Heart left ventricle (tissue), 16 donors: Measurements from ENCODE around the gene LRMDA. TPM values are rescaled to one million over a fixed set of nuclear protein-coding genes. Genes with fewer than 3 reads are reported as not detected.
A peak's percentile ranks its signal among the peaks of the same experiment; 100 is the strongest.

ENCODE experiments used
- ATAC-seq, 4 donors: fragments of 200-7000 bp; cut with Tn5 transposase; one replicate each; pipeline ENCODE4 v1.9.1; 2020 to 2022; ENCODE audit warnings: moderate library complexity in 4 of 4, mild to moderate bottlenecking in 3 of 4, moderate number of reproducible peaks in 1 of 4
- DNase-seq, 5 donors: peaks; one replicate each; pipeline ENCODE4 v3.0.0-alpha.2; 2020
- H3K27ac ChIP-seq, 12 donors: fragments of 200-600 bp; sonication (generic) in 4 of 12; one replicate each; pipeline versions ENCODE4 v1.5.0 to v1.8.0; 2016 to 2022; ENCODE audit warnings: mild to moderate bottlenecking in 2 of 12
- H3K27me3 ChIP-seq, 9 donors: fragments of 200-600 bp; sonication (generic) in 2 of 9; one replicate each; pipeline versions ENCODE4 v1.5.1 to v1.8.0; 2016 to 2022; ENCODE audit warnings: mild to moderate bottlenecking in 3 of 9
- H3K36me3 ChIP-seq, 9 donors: fragments of 200-600 bp; sonication (generic) in 2 of 9; one replicate each; pipeline versions ENCODE4 v1.5.0 to v1.8.0; 2018 to 2022; ENCODE audit warnings: mild to moderate bottlenecking in 2 of 9
- H3K4me1 ChIP-seq, 12 donors: fragments of 200-600 bp; sonication (generic) in 4 of 12; one replicate each; pipeline versions ENCODE4 v1.5.0 to v1.8.0; 2016 to 2022; ENCODE audit warnings: mild to moderate bottlenecking in 3 of 12
- H3K4me3 ChIP-seq, 12 donors: fragments of 200-600 bp; sonication (generic) in 4 of 12; one replicate each; pipeline versions ENCODE4 v1.5.0 to v1.8.0; 2017 to 2022; ENCODE audit warnings: mild to moderate bottlenecking in 9 of 12, moderate library complexity in 4 of 12
- H3K9me3 ChIP-seq, 12 donors: fragments of 200-600 bp; sonication (generic) in 4 of 12; one replicate each; pipeline versions ENCODE4 v1.5.0 to v1.8.0; 2016 to 2022; ENCODE audit warnings: mild to moderate bottlenecking in 1 of 12
- CTCF ChIP-seq, 12 donors: fragments of 200-600 bp; sonication (generic) in 4 of 12; IDR thresholded peaks; one replicate each; pipeline versions ENCODE4 v1.5.0 to v1.8.0; 2018 to 2022; ENCODE audit warnings: antibody characterized with exemption in 12 of 12, mild to moderate bottlenecking in 5 of 12
- POLR2A ChIP-seq, 2 donors: fragments of 450-650 bp; IDR thresholded peaks; one replicate each; pipeline ENCODE4 v1.6.1; 2017; ENCODE audit warnings: antibody characterized with exemption in 2 of 2, mild to moderate bottlenecking in 2 of 2, moderate library complexity in 2 of 2
- WGBS, 4 donors: extraction: QIAGEN DNeasy Blood & Tissue Kit in 2 of 4; methylation state at CpG; one replicate each; pipeline versions ENCODE4 v1.1.5 to v1.1.7; 2013 to 2018; 5-methylcytosine and 5-hydroxymethylcytosine counted together
- intact Hi-C, 10 donors: fragments of 100-400 bp; cut with DNase I; formaldehyde crosslinking; loops; one replicate each; pipeline versions ENCODE4 v1.11.1 to v1.14.2; 2022
- polyA plus RNA-seq, 2 donors: library from polyadenylated mRNA; stranded (reverse); fragments of 200-250 nt; gene quantifications; one replicate each; pipeline ENCODE4 v1.2.3, GENCODE V29; 2013
- total RNA-seq, 9 donors: library from RNA; depleted of rRNA in 2 of 9; stranded (reverse); fragments of >200 nt in 2 of 9; fragmentation: NEBNext Ultra II Directional in 3 of 9; extraction: Animal tissue kit (Norgen Biotek cat#: 25700) in 3 of 9; gene quantifications; one replicate each; pipeline versions ENCODE4 v1.1.0 to v1.2.4, GENCODE V29; 2016 to 2023
- donor health status: ischemic (EF 13 %, LVEDD 7.1; RV severe dilation, severe dysfunction).
- donor health status: healthy with polysubstance abuse.
- donor health status: DM: no; HTN: yes; CAD: no.
- donor health status: DM: no; HTN: no; CAD: no.
- donor health status: ischemic (EF 25% LVEDD 6.9; RV normal size, moderate dysfunction).
- donor health status: ischemic (EF 25% LVEDD 5.7; RV mildly dilated, moderate dysfunction).
- donor health status: healthy.
- donor health status: DM: yes; HTN: yes; CAD: no.
- donor health status: ischemic (EF 35%, LVEDD 5.7; RV mildly dilated, moderate dysfunction).
- donor health status: nonischemic (EF 11% LVEDD 7.7; RV severe dilation, severe dysfunction).
- donor health status: DM: yes; HTN: yes; CAD: no.
- donor health status: PGD.
- donor health status: ischemic (EF 29% LVEDD 5.4; RV normal size, mild dysfunction).
- donor health status: nonischemic (EF 23%, LVEDD 6.1; RV moderate dilation, normal function).

LRMDA gene
- total and polyA plus RNA-seq, 11 donors, result 2.4 to 34.4 (median 14.9) TPM

GRCh38 chr10:76310588-76311080, 879.2 kb downstream of the LRMDA start:
- TF ChIP-seq POLR2A (IDR thresholded peaks at IDR 0.05) (no peak), CTCF (IDR thresholded peaks at IDR 0.05) (no peak)
- ATAC-seq (no peak), DNase-seq (no peak)
- WGBS, 4 donors, result 62 to 84% (median 73%) methylated on average over 1 of the region's 1 CpG
- Histone ChIP-seq H3K27ac (peak overlapping the region in 11 of 12 donors; percentile 1 to 71 (median 35)), H3K9me3 (no peaks in the 10 kb centered on the region), H3K4me1 (peaks cover 0 to 49% (median 24%) of the 10 kb centered on the region in 12 donors), H3K36me3 (no peaks in the 10 kb centered on the region), H3K27me3 (no peaks in the 10 kb centered on the region), H3K4me3 (no peak overlapping the region)
- intact Hi-C loops, result loop anchor here in 1 of 10 donors (5.0 kb wide), 1 partner anchor 237 kb away; no protein-coding TSS in a partner anchor

- no peaks in the 10 kb centered on the region for H3K27me3 ChIP-seq
- H3K4me1 ChIP-seq, result peaks cover 0 to 49% (median 24%) of the 10 kb centered on the region in 12 donors
- ATAC-seq, result peak; percentile 70 to 86 (median 77)
- peaks cover 0 to 6% (median 0%) of the 10 kb centered on the region in 12 donors for H3K9me3 ChIP-seq
- H3K27ac ChIP-seq, result peak overlapping the region in 11 of 12 donors; percentile 26 to 76 (median 43)
- H3K36me3 ChIP-seq, result no peaks in the 10 kb centered on the region
- no peak overlapping the region for H3K4me3 ChIP-seq
- DNase-seq, result peak in 3 of 5 donors; percentile 19 to 44 (median 34)
- 19 to 36% (median 26%) methylated on average over 4 of the region's 4 CpGs for WGBS, 4 donors
- TF ChIP-seq CTCF (IDR thresholded peaks at IDR 0.05) (peak in 11 of 12 donors; percentile 20 to 54 (median 32)), POLR2A (IDR thresholded peaks at IDR 0.05) (no peak)
- intact Hi-C loops, result loop anchor here in 1 of 10 donors (5.0 kb wide), 1 partner anchor 235 kb away; no protein-coding TSS in a partner anchor
These were observed 880.6 kb downstream of the LRMDA start for GRCh38 chr10:76311752-76312636.

- WGBS, 4 donors, result 92 to 100% (median 93%) methylated on average over 2 to 14 of the region's 14 CpGs
- H3K27me3 ChIP-seq, result no peaks in the 10 kb centered on the region
- no peaks in the 10 kb centered on the region for H3K36me3 ChIP-seq
- DNase-seq (no peak), ATAC-seq (no peak)
- peaks cover 0 to 28% (median 17%) of the 10 kb centered on the region in 12 donors for H3K4me1 ChIP-seq
- intact Hi-C loops, result no loop called here
- peaks cover 0 to 11% (median 0%) of the 10 kb centered on the region in 12 donors for H3K9me3 ChIP-seq
- TF ChIP-seq POLR2A (IDR thresholded peaks at IDR 0.05) (no peak), CTCF (IDR thresholded peaks at IDR 0.05) (no peak)
- H3K4me3 ChIP-seq, result no peak overlapping the region
- no peak overlapping the region for H3K27ac ChIP-seq
These were observed 883.8 kb downstream of the LRMDA start for GRCh38 chr10:76315240-76315639.

GRCh38 chr10:76316234-76316633, 884.8 kb downstream of the LRMDA start:
- Histone ChIP-seq H3K4me1 (peaks cover 0 to 20% (median 11%) of the 10 kb centered on the region in 12 donors), H3K9me3 (peaks cover 0 to 11% (median 0%) of the 10 kb centered on the region in 12 donors), H3K4me3 (no peak overlapping the region), H3K27ac (no peak overlapping the region), H3K27me3 (no peaks in the 10 kb centered on the region), H3K36me3 (no peaks in the 10 kb centered on the region)
- ATAC-seq (no peak), DNase-seq (peak in 1 of 5 donors; percentile 49)
- TF ChIP-seq CTCF (IDR thresholded peaks at IDR 0.05) (no peak), POLR2A (IDR thresholded peaks at IDR 0.05) (no peak)
- intact Hi-C loops, result no loop called here
- 96 to 99% (median 97%) methylated on average over 8 to 12 of the region's 12 CpGs for WGBS, 4 donors
